Vagina (tissue), 2 donors: ENCODE data around the gene RNF11. TPM values are rescaled to one million over a fixed set of nuclear protein-coding genes. Genes with fewer than 3 reads are reported as not detected.
"Not testable (repeated sequence)": the region's sequence is repeated elsewhere in the genome, so short reads cannot be mapped to it uniquely, and the experiment has no call there.

Experiments
- DNase-seq, 2 donors: peaks; one replicate each; pipeline ENCODE4 v3.0.0-alpha.2; 2017; ENCODE audit errors: extremely low spot score in 2 of 2
- H3K27ac ChIP-seq: fragments of 200-600 bp; sonication (generic); one replicate; pipeline ENCODE4 v1.5.1; 2019
- H3K27me3 ChIP-seq: fragments of 200-600 bp; sonication (generic); one replicate; pipeline ENCODE4 v1.5.1; 2019
- H3K36me3 ChIP-seq, 2 donors: fragments of 200-600 bp; sonication (generic); one replicate each; pipeline ENCODE4 v1.5.1; 2017 to 2019
- H3K4me1 ChIP-seq: fragments of 200-600 bp; sonication (generic); one replicate; pipeline ENCODE4 v1.5.1; 2019
- H3K4me3 ChIP-seq, 2 donors: fragments of 200-600 bp; sonication (generic); 1 replicate in 1 of 2; 2 replicates in 1 of 2; pipeline ENCODE4 v1.5.1; 2016 to 2019
- H3K9me3 ChIP-seq: fragments of 200-600 bp; sonication (generic); one replicate; pipeline ENCODE4 v1.5.1; 2019
- POLR2A ChIP-seq, 2 donors: fragments of 450-650 bp; IDR thresholded peaks; one replicate each; pipeline ENCODE4 v1.6.1; 2017; ENCODE audit warnings: antibody characterized with exemption in 2 of 2, mild to moderate bottlenecking in 2 of 2, moderate library complexity in 2 of 2
- POLR2AphosphoS5 ChIP-seq, 2 donors: sonication (generic); formaldehyde crosslinking; IDR thresholded peaks; one replicate each; pipeline ENCODE4 v1.9.0; 2017; ENCODE audit warnings: antibody characterized with exemption in 2 of 2, mild to moderate bottlenecking in 2 of 2, low read depth in 1 of 2; ENCODE audit not compliant: insufficient read depth in 1 of 2
- intact Hi-C: fragments of 100-400 bp; cut with DNase I; formaldehyde crosslinking; loops from one replicate; pipeline ENCODE4 v1.15.1; 2023
- total RNA-seq: library from RNA; depleted of rRNA; stranded (reverse); fragments of >200 nt; gene quantifications from one replicate; pipeline ENCODE4 v1.2.3, GENCODE V29; 2016
- TF ChIP-seq, protein P1 (sequence below), 3 experiments: fragments of 450-650 bp in 2 of 3; fragments of 200-600 bp in 1 of 3; sonication (generic) in 1 of 3; IDR thresholded peaks; one replicate each; pipeline ENCODE4 v1.5.1; 2017 to 2019; ENCODE audit warnings: antibody characterized with exemption in 3 of 3, mild to moderate bottlenecking in 2 of 3, moderate library complexity in 2 of 3

Gene RNF11
- total RNA-seq, 1 donor from 2014 or later, result 73.9 TPM

DNA sequence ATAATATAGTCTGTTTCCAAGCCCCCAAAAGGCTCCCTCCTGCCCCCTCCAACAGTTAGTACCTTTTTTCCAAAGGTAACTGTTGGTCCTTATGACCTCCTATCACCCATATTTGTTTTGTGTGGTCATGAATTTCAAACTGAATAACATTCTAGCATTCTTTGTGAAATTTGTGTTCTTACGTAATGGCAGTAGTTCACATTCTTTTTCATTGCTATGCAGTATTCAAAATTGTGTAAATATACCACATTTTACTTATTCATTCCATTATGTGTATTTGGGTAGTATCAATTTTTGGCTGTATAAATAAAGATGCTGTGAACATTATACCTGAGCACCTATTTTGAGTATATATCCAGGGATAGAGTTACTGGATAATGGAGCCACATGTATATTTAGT is 13.4 kb downstream of the RNF11 start:
- Histone ChIP-seq H3K27ac (no peak overlapping the region), H3K27me3 (no peaks in the 10 kb centered on the region), H3K9me3 (no peaks in the 10 kb centered on the region), H3K36me3 (no peaks in the 10 kb centered on the region), H3K4me3 (no peak overlapping the region), H3K4me1 (peaks cover 55% of the 10 kb centered on the region)
- TF ChIP-seq POLR2AphosphoS5 (IDR thresholded peaks at IDR 0.05; ENCODE audit: insufficient read depth in 1 of 2, low read depth in 1 of 2) (no peak), POLR2A (IDR thresholded peaks at IDR 0.05) (no peak)
- TF ChIP-seq, protein P1, sequence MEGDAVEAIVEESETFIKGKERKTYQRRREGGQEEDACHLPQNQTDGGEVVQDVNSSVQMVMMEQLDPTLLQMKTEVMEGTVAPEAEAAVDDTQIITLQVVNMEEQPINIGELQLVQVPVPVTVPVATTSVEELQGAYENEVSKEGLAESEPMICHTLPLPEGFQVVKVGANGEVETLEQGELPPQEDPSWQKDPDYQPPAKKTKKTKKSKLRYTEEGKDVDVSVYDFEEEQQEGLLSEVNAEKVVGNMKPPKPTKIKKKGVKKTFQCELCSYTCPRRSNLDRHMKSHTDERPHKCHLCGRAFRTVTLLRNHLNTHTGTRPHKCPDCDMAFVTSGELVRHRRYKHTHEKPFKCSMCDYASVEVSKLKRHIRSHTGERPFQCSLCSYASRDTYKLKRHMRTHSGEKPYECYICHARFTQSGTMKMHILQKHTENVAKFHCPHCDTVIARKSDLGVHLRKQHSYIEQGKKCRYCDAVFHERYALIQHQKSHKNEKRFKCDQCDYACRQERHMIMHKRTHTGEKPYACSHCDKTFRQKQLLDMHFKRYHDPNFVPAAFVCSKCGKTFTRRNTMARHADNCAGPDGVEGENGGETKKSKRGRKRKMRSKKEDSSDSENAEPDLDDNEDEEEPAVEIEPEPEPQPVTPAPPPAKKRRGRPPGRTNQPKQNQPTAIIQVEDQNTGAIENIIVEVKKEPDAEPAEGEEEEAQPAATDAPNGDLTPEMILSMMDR (IDR thresholded peaks at IDR 0.05), result no peak
- intact Hi-C loops, result no loop called here
- DNase-seq, result no peak

DNA sequence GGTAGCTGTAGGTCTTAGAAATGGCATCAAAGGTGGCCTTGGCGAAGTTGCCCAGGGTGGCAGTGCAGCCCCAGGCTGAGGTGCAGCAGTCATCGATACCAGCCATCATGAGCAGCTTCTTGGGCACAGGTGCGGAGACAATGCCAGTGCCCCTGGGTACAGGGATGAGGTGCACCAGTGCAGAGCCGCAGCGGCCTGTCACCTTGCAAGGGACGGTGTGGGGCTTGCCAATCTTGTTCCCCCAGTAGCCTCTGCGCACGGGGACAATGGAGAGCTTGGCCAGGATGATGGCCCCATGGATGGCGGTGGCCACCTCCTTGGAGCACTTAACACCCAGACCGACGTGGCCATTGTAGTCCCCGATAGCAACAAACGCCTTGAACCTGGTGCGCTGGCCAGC is 14.7 kb downstream of the RNF11 start:
- H3K27me3 ChIP-seq, DNase-seq, intact Hi-C loops, H3K4me3 ChIP-seq, H3K27ac ChIP-seq, H3K36me3 ChIP-seq, H3K9me3 ChIP-seq: not testable (repeated sequence)
- H3K4me1 ChIP-seq, result peaks cover 65% of the 10 kb centered on the region

DNA sequence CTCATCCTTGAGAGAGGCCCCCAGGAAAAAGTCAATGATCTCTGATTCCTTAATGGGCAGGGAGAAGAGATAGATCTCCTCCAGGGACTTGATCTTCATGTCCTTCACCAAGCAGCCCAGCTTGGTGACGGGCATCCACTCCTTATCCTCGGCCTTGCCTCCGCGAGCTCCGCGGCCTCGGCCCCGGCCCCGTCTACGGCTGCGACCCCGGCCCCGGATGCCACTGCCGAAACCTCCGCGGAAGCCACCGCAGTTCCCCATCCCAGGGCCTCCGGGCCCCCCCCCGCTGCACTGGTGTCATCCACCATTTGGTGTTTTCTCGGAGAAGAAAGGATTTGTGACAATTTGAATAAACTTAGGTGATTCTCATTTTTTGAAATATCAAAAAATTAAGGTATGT is 15.1 kb downstream of the RNF11 start:
- DNase-seq, H3K36me3 ChIP-seq, H3K27ac ChIP-seq, H3K27me3 ChIP-seq, H3K4me3 ChIP-seq, H3K9me3 ChIP-seq, intact Hi-C loops: not testable (repeated sequence)
- H3K4me1 ChIP-seq, result peaks cover 65% of the 10 kb centered on the region

DNA sequence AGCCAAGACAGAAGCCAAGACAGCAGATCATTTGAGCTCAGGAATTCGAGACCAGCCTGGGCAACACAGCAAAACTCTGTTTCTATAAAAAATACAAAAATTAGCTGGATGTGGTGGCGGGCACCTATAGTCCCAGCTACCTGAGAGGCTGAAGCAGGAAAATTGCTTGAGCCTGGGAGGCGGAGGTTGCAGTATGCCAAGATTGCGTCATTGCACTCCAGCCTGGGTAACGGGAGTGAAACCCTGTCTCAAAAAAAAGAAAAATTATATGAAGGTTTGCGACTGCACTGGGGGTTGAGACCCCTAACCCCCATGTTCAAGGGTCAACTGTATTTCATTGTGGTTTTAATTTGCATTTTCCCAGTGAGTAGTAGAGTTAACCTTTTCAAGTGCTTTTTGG is 16.3 kb downstream of the RNF11 start:
- Histone ChIP-seq H3K27ac (no peak overlapping the region), H3K36me3 (no peaks in the 10 kb centered on the region), H3K4me3 (no peak overlapping the region), H3K4me1 (peaks cover 57% of the 10 kb centered on the region), H3K9me3 (no peaks in the 10 kb centered on the region), H3K27me3 (no peaks in the 10 kb centered on the region)
- DNase-seq, result no peak
- TF ChIP-seq POLR2A (IDR thresholded peaks at IDR 0.05), result no peak
- TF ChIP-seq, protein P1 (IDR thresholded peaks at IDR 0.05), result no peak
- no peak for TF ChIP-seq POLR2AphosphoS5 (IDR thresholded peaks at IDR 0.05; ENCODE audit: insufficient read depth in 1 of 2, low read depth in 1 of 2)
- intact Hi-C loops, result no loop called here

DNA sequence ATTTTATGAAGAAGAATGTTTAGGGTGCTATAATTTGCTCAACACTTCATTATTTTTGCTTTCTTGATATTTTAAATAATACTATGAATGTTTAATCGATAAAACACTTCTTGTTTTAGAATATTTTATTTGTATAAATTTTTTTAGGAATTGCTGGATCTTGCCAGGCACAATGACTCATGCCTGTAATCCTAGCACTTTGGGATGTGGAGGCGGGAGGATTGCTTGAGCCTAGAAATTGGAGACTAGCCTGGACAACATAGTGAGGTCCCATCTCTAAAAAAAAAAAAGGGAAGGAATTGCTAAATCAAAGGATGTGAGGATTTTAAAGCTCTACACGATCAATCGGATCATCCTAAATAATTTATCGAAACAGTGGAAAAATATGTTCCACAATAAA is 17.6 kb downstream of the RNF11 start:
- intact Hi-C loops, result no loop called here
- no peaks in the 10 kb centered on the region for H3K9me3 ChIP-seq
- no peak overlapping the region for H3K27ac ChIP-seq
- DNase-seq, result no peak
- H3K36me3 ChIP-seq, result no peaks in the 10 kb centered on the region
- no peak overlapping the region for H3K4me3 ChIP-seq
- peaks cover 60% of the 10 kb centered on the region for H3K4me1 ChIP-seq
- TF ChIP-seq, protein P1 (IDR thresholded peaks at IDR 0.05), result no peak
- TF ChIP-seq POLR2AphosphoS5 (IDR thresholded peaks at IDR 0.05; ENCODE audit: insufficient read depth in 1 of 2, low read depth in 1 of 2), result no peak
- TF ChIP-seq POLR2A (IDR thresholded peaks at IDR 0.05), result no peak
- H3K27me3 ChIP-seq, result no peaks in the 10 kb centered on the region

DNA sequence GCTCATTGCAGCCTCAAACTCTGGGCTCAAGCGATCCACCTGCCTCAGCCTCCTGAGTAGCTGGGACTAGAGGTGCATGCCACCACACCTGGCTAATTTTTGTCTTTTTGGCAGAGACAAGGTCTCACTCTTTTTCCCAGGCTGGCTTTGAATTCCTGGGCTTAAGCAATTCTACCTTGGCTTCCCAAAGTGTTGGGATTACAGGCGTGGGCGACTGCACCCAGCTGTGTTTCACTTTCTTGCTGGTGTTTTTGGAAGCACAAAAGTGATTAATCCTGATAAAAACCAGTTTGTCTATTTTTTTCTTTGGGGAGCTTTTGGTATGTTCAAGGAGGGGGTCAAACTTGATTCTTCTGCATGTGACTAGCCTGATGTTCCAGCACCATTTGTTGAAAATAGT is 19.3 kb downstream of the RNF11 start:
- H3K4me1 ChIP-seq, result peaks cover 60% of the 10 kb centered on the region
- no peak for TF ChIP-seq POLR2A (IDR thresholded peaks at IDR 0.05)
- TF ChIP-seq POLR2AphosphoS5 (IDR thresholded peaks at IDR 0.05; ENCODE audit: insufficient read depth in 1 of 2, low read depth in 1 of 2), result no peak
- TF ChIP-seq, protein P1 (IDR thresholded peaks at IDR 0.05), result no peak
- H3K36me3 ChIP-seq, result no peaks in the 10 kb centered on the region

More for the DNA sequence above, 19.3 kb downstream of the RNF11 start:
- intact Hi-C loops, result no loop called here
- Histone ChIP-seq H3K4me3 (no peak overlapping the region), H3K27ac (no peak overlapping the region), H3K27me3 (no peaks in the 10 kb centered on the region), H3K9me3 (no peaks in the 10 kb centered on the region)
- DNase-seq, result no peak
